Effector memory CD4-positive, alpha-beta T cell (primary cell): Measurements from ENCODE around the gene ITK.
A peak's percentile ranks its signal among the peaks of the same experiment; 100 is the strongest.

Experiments used
- DNase-seq, 3 donors: peaks; one replicate each; pipeline ENCODE4 v3.0.0-alpha.2; 2020
- H3K27ac ChIP-seq: 2 replicates; pipeline ENCODE4 v1.7.0; 2013; ENCODE audit warnings: mild to moderate bottlenecking, low read length, moderate library complexity; ENCODE audit not compliant: insufficient read depth, poor library complexity, severe bottlenecking
- H3K27me3 ChIP-seq: replicated peaks from 2 replicates; pipeline ENCODE4 v1.7.0; 2013; ENCODE audit warnings: mild to moderate bottlenecking, low read length; ENCODE audit not compliant: insufficient read depth, control insufficient read depth, poor library complexity, severe bottlenecking
- H3K36me3 ChIP-seq: 2 replicates; pipeline ENCODE4 v1.7.0; 2013; ENCODE audit warnings: mild to moderate bottlenecking, low read length, moderate library complexity; ENCODE audit not compliant: control insufficient read depth, insufficient read depth
- H3K4me1 ChIP-seq: 2 replicates; pipeline ENCODE4 v1.7.0; 2013; ENCODE audit warnings: low read length, mild to moderate bottlenecking; ENCODE audit not compliant: control insufficient read depth, insufficient read depth, poor library complexity, severe bottlenecking
- H3K4me3 ChIP-seq: 2 replicates; pipeline ENCODE4 v1.7.0; 2013; ENCODE audit warnings: low read length, low read depth, mild to moderate bottlenecking; ENCODE audit not compliant: insufficient read depth, poor library complexity, severe bottlenecking
- H3K9me3 ChIP-seq: 2 replicates; pipeline ENCODE4 v1.7.0; 2013; ENCODE audit warnings: mild to moderate bottlenecking, low read length, moderate library complexity; ENCODE audit not compliant: control insufficient read depth

Gene ITK

DNA sequence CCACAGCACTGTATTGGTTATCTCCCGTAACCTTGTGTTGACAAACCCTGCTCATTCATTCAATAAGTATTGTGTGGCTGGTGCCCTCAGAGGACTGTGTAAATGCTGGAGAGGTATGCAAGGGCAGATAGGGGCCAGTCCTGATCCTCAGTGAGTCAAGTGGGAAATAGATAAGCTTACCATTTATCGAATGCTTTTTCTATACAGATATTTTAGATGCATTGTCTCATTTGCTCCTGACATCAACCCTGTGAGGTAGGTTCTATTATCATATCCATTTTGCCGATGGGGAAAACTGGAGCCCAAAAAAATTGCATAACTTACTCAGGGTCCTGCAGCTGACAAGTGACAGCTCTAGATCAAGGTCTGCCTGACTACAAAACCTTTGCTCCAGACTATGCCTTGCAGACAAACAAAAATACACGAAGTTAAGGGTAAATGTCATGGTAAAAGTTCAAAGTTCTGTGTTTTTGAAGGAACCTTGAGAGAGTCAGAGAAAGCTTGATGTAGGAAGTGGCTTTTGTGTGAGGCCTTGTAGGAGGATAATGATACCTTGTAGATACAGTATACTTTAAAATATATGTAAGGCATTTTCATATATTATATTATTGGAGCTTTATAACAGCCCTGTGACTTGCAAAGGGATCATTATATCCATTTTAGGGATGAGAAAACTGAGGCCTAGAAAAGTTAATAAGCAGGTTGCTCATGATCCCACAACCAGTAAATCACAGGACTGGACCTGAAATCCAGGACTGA is 107.9 kb downstream of the ITK start:
- H3K4me3 ChIP-seq, result no peak overlapping the region
- no peaks in the 10 kb centered on the region for H3K9me3 ChIP-seq
- H3K4me1 ChIP-seq, result peaks cover 16% of the 10 kb centered on the region
- DNase-seq, result no peak
- H3K27me3 ChIP-seq, result no peaks in the 10 kb centered on the region
- peak overlapping the region; percentile 3 for H3K27ac ChIP-seq
- H3K36me3 ChIP-seq, result peaks cover 71% of the 10 kb centered on the region

GRCh38 chr5:157289164-157289819 is 108.7 kb downstream of the ITK start:
- Histone ChIP-seq H3K27me3 (no peaks in the 10 kb centered on the region), H3K36me3 (peaks cover 77% of the 10 kb centered on the region), H3K27ac (no peak overlapping the region), H3K4me1 (peaks cover 13% of the 10 kb centered on the region), H3K4me3 (no peak overlapping the region), H3K9me3 (no peaks in the 10 kb centered on the region)
- no peak for DNase-seq

DNA sequence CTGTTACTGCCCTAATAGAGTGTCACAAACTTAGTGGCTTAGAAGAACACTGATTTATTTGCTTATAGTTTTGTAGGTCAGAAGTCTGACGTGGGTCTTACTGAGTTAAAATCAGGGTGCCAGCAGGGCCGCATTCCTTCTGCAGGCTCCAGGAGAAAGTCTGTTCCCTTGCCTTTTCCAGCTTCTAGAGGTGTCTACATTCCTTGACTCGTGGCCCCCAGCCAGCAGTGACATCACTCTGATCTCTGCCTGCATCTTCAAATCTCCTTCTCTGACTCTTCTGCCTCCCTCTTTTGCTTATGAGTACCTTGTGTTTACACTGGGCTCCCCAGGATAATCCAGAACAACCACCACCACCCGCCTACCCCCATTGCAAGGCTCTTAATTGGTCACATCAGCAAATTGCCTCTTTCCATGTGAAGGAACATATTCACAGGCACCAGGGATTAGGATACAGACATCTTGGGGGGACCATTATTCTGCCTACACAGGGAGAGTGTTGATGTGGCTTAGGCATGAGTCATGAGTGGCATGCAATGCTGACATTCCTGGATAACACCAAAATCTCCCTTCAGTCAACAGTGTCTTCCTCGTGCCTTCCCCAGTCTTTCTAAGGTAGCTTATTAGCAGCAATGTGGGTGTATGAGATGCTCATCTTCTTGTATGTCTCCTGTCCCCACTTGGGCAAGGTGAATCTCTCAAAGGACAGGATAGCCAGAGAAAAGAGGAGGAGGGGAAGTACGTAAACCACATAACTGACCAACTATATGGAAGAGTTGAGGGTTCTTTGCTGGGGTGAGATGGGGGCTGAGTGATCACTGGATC is 109.7 kb downstream of the ITK start:
- Histone ChIP-seq H3K4me1 (peaks cover 19% of the 10 kb centered on the region), H3K4me3 (no peak overlapping the region), H3K27ac (peak overlapping the region; percentile 4), H3K27me3 (no peaks in the 10 kb centered on the region), H3K9me3 (no peaks in the 10 kb centered on the region), H3K36me3 (peaks cover 81% of the 10 kb centered on the region)
- no peak for DNase-seq

DNA sequence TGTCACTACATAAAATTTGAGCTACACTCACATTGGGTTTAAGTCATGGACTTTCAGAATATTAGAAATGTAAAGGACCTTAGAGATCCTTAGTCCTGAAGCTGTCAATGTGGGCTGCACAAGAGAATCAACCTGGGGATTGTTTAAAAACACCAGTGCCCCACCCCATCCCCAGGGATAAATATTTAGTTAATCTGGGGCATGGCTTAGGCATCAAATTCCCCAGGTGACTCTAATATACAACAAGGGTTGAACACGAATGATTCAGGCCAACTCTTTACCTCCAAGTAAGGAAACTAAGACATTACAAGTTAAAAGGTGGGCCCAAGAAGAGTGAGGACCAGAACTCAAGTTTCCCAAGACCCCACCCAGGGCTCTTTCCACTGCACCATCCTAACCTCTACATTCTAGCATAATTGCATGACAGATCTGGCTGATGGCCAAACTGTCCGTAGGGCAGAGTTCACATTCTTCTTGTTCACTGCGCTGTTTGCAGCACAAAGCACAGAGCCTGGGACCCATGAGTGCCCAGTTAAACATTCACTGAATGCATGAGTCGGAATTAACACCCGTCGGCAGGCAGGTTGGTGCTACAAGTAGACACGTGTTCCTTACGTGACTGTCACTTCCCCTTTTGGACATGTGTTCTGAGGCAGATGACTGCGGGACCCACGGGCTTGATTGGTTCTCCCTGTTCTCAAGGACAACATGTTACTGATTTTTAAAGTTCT is 110.5 kb downstream of the ITK start:
- H3K27me3 ChIP-seq, result no peaks in the 10 kb centered on the region
- H3K9me3 ChIP-seq, result no peaks in the 10 kb centered on the region
- peak overlapping the region; percentile 4 for H3K27ac ChIP-seq
- peaks cover 19% of the 10 kb centered on the region for H3K4me1 ChIP-seq
- peaks cover 83% of the 10 kb centered on the region for H3K36me3 ChIP-seq
- DNase-seq, result no peak
- H3K4me3 ChIP-seq, result no peak overlapping the region

DNA sequence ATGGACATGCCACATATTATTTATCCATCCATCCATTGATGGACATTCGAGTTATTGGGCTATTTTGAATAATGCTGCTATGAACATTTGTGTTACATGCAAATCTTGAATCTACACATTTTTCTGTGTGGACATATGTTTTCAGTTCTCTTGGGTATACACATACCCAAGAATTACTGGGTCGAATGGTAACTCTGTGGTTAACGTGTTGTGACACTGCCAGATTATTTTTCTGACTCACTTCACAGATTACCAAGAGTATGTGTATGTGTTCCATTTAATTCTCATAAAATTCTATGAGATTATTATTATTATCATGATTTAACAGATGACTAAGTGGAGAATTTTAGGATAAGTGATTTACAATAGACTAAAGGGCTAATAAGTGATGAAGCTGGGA is 112.0 kb downstream of the ITK start:
- Histone ChIP-seq H3K4me1 (peaks cover 19% of the 10 kb centered on the region), H3K4me3 (no peak overlapping the region), H3K27ac (no peak overlapping the region), H3K36me3 (peaks cover 83% of the 10 kb centered on the region), H3K9me3 (no peaks in the 10 kb centered on the region), H3K27me3 (no peaks in the 10 kb centered on the region)
- no peak for DNase-seq

DNA sequence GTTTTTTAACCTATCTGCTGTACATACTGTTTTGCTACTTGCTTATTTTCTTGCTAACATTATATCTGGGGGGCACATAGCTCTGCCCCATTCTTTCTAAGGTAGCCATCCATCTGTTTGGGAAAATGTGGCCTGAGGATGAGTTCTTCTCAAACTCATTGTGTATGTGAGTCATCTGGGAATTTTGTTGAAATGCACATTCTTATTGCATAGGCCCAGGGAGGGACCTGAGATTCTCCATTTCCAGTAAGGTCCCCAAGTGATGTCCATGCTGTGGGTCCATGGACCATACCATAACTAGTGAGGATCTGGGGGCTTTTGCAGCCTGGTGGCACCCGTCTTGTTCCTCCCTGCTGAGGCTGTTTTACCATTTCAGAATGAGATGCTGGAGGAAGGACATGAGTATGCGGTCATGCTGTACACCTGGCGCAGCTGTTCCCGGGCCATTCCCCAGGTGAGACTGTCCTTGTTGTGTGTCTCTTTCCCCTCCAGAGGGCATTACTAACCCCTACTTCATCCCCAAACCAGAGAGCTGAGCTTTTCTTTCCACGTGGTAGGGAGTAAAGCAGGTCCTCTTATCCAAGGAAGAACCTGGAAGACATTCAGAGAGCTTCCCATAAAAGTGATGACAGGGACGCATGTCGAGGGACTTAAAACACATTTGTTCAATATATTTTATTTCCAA is 113.9 kb downstream of the ITK start:
- H3K36me3 ChIP-seq, result peaks cover 85% of the 10 kb centered on the region
- no peaks in the 10 kb centered on the region for H3K27me3 ChIP-seq
- DNase-seq, result no peak
- peaks cover 6% of the 10 kb centered on the region for H3K4me1 ChIP-seq
- no peaks in the 10 kb centered on the region for H3K9me3 ChIP-seq
- peak overlapping the region; percentile 51 for H3K27ac ChIP-seq
- H3K4me3 ChIP-seq, result no peak overlapping the region

DNA sequence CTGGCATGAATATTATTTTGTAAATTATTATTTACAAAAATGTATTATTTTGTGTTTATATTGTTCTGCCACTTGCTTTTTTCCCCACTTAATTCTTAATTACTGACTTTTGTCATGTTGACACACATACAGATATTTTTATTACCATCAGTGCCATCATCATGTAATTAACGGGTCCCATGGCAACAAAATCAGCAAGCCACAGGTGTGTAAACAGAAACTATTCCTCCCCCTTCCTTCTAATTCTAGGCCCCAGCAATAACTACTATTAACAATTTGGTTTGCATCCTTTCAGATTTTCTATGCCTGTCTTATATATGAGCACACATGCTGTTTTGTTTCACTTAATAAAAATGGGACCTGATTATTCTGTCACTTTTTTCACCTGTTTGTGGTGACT is 114.6 kb downstream of the ITK start:
- Histone ChIP-seq H3K36me3 (peaks cover 84% of the 10 kb centered on the region), H3K27ac (peak overlapping the region; percentile 51), H3K4me1 (peaks cover 6% of the 10 kb centered on the region), H3K4me3 (no peak overlapping the region), H3K9me3 (no peaks in the 10 kb centered on the region), H3K27me3 (no peaks in the 10 kb centered on the region)
- no peak for DNase-seq

DNA sequence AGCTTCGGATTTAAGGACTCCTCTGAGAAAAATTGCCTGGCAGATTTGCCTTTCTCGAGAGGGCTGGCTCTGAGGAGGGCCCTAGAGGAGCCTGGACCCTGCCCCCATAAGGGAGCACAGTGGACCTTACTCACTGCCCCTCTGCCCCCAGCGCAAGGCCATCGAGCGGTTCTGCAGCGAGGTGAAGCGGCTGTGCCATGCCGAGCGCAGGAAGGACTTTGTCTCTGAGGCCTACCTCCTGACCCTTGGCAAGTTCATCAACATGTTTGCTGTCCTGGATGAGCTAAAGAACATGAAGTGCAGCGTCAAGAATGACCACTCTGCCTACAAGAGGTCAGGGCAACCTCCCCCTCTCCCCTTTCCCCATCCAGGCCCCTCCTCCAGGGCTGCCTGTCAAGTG is 119.9 kb downstream of the ITK start:
- H3K27me3 ChIP-seq, result no peaks in the 10 kb centered on the region
- H3K36me3 ChIP-seq, result peaks cover 62% of the 10 kb centered on the region
- no peak for DNase-seq
- no peak overlapping the region for H3K4me3 ChIP-seq
- H3K9me3 ChIP-seq, result no peaks in the 10 kb centered on the region
- peaks cover 21% of the 10 kb centered on the region for H3K4me1 ChIP-seq
- H3K27ac ChIP-seq, result no peak overlapping the region

GRCh38 chr5:157301066-157301465 is 120.4 kb downstream of the ITK start:
- Histone ChIP-seq H3K9me3 (no peaks in the 10 kb centered on the region), H3K36me3 (peaks cover 57% of the 10 kb centered on the region), H3K27me3 (no peaks in the 10 kb centered on the region), H3K4me3 (no peak overlapping the region), H3K4me1 (peaks cover 26% of the 10 kb centered on the region), H3K27ac (no peak overlapping the region)
- no peak for DNase-seq
